ENCODE results near the gene DIAPH3.
"Not testable (repeated sequence)": the region's sequence is repeated elsewhere in the genome, so short reads cannot be mapped to it uniquely, and the experiment has no call there.

Gene DIAPH3

GRCh38 chr13:60091573-60091972, 72.2 kb downstream of the DIAPH3 start:
- no peak for DNase-seq

GRCh38 chr13:60090574-60090973, 73.2 kb downstream of the DIAPH3 start:
- DNase-seq = no peak

- not testable (repeated sequence) for DNase-seq
Measured at GRCh38 chr13:60083780-60084179, 79.9 kb downstream of the DIAPH3 start.

DNA sequence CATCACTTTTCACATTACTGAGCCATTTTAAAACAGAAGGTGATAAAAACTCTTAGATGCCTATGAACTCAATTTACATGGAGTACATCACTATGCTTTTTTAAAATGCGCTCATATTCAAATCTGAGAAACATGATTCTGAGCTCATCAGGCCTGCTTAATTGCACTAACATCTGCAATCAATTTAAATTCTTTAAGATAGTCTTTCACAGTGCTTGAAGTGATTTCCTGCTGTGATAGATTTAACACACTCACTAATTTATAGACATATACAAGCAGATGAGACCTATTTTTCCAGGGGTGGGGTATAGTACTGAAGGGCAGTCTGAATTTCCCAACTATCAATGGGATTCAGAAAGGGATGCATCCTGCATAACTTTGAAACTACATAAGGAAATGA, 82.9 kb downstream of the DIAPH3 start:
- DNase-seq = peak; percentile 14

DNA sequence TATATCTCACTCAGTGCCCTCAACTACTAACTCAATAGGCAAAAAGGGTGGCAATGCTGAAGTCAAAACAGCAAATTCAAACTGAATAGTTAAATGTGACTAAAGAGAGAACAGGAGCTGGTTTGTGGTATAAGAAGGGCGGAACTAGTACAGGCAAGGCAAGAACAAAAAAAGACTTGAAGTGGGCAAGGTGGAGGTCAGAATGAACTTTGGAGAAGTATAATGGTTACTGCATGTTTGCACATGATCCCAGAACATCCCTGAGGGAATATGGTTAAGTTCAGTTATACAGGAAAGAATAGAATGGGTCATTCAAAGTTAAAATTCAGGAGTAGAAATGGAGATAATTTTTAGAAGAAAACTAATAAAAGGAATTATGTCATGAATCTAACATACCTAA, 85.5 kb downstream of the DIAPH3 start:
- no peak for DNase-seq

DNA sequence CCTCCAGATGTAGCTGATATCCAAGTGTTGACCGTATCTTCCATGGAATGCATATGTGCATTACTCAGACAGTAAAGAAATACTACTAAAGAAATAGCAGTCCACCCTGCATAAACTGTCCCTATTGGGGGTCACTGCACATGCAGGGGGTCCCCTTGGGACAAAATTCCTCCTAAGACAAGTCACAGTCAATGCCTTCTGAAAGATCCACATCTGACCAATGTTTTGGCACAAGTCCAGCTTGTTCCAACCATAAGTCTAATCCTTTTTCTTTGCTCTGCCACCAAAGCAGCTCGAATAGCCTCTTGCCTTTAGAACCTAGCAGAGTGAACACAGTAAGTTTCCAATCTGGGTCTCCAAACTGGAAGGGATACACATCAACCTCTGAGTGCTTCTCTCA, 87.9 kb downstream of the DIAPH3 start:
- no peak for DNase-seq

DNA sequence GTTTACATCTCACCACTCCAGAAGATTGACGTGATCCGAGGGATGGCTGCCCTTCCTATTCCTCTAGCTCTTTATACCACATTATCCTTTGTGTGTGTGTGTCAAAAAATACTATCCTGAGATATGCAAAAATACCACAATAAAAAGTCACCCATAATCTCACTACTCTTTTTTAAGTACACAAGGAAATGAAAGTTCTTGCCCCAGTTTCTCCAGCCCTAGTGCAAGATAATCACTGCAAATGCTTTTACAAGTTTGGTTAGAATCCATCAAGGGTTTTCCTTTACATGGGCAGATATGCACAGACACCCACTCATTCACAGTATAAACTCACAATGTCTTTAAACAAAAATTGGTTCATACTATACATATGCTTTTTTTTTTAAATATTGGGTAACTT, 89.3 kb downstream of the DIAPH3 start:
- DNase-seq = no peak

DNA sequence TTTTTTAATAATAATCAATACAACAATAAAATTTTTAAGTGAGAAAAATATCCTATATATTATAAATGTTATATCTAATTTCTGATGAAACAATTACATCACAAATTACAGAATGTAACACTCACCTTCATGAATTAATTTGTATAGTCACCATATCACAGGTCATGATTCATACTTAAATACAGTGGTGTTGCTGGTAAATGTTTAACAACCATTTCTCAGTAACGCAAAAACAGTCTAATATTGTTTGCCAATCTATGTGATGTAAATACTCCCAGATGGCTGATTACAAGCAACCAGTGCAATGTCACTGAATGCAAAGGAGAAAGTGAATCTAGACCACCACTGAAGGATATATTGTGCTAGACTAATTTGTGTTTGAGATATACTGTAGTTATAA, 97.5 kb downstream of the DIAPH3 start:
- no peak for DNase-seq

GRCh38 chr13:60062502-60062901, 101.2 kb downstream of the DIAPH3 start:
- DNase-seq = no peak

DNA sequence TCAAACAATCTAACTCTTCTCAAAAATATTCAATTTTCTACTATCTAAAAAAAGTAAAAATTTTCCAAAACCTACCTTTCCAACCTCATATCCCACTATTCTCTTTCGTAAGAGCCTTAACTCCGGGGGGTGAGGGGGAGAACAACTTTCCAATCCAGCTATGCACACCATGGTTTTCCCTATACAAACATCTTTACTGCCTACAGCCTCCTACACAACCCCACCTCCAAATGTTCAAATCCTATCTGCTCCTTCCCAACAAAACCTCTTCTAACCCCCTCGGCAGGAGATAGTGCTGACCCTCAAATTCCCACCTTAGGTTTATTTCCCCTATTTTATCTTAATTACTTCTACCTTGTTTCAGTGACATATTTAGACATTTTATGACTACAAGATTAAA, 102.0 kb downstream of the DIAPH3 start:
- no peak for DNase-seq

GRCh38 chr13:60051754-60052285, 111.9 kb downstream of the DIAPH3 start:
- no peak for DNase-seq

GRCh38 chr13:60048353-60048752, 115.4 kb downstream of the DIAPH3 start:
- DNase-seq = not testable (repeated sequence)

GRCh38 chr13:60047918-60048317, 115.8 kb downstream of the DIAPH3 start:
- no peak for DNase-seq

DNA sequence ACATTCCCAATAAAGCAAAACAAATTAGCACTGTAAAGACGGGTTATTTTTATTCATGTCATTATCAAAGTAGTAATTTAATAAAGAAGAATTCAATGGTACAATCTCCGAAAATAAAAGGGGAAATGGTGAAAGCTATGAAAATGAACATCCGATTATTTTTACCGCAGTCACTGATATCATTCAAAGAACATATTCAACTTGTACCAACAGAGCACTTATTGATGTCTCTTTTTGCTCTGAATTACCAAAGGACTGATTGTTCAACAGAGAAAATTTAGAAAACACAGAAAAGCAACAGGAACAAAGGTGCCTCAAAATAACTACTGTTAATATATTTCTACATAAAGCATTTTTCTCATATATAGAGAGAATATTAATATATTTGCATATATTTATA, 119.4 kb downstream of the DIAPH3 start:
- no peak for DNase-seq

- DNase-seq = no peak
Measured at GRCh38 chr13:60043262-60043661, 120.5 kb downstream of the DIAPH3 start.

DNA sequence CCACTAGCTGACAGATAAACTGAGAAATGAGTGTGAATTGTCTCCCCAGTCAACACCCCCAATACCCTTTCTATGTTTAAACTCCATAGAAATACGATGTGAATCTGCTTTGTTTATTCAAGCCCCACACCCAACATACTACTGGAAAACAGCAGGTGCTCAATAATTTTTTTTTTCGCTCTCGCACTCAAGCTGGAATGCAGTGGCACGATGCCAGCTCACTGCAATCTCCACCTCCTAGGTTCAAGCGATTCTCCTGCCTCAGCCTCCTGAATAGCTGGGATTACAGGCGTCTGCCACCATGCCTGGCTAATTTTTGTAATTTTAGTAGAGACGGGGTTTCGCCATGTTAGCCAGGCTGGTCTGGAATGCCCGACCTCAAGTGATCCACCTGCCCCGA, 123.1 kb downstream of the DIAPH3 start:
- not testable (repeated sequence) for DNase-seq

GRCh38 chr13:60035874-60036273, 127.9 kb downstream of the DIAPH3 start:
- peak; percentile 55 for DNase-seq

- DNase-seq = no peak
Measured at GRCh38 chr13:60032851-60033250, 130.9 kb downstream of the DIAPH3 start.

DNA sequence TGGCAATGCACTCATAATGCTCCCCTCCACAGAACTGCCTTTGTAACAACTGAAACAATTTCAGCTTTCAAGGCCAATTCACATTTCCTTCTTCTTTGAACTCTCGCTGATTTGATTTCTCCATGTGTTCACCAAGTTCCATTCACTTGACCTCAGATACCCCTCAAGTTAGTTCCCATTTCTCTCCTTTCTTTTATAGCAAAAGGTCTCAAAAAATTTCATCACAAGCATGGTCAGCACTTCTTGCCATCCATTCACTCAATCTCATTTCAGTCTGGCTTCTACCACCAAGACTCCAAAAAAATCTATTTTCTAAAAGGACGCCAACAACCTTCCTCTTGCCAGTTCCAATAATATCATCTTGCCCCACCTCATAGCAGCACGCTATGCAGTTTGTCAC, 135.7 kb downstream of the DIAPH3 start:
- DNase-seq = no peak

DNA sequence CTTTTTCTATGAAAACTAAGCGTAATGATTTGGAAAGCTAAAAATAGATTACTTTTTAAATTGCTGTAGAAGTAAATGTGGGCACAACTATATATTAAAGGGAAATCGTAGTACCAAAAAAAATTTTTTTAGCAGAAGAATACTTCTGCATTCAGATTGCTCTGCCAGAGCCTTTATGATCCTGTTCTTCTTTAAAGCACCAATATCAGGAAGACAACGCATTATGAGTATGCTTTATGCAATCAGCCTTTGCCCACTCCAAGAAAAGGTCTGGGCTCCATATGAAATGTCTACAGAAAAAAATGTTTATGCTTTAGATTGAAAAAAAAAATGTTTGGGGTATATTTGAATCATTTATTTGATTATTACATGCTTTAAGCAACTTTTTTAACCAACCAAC, 137.4 kb downstream of the DIAPH3 start:
- DNase-seq = no peak

DNA sequence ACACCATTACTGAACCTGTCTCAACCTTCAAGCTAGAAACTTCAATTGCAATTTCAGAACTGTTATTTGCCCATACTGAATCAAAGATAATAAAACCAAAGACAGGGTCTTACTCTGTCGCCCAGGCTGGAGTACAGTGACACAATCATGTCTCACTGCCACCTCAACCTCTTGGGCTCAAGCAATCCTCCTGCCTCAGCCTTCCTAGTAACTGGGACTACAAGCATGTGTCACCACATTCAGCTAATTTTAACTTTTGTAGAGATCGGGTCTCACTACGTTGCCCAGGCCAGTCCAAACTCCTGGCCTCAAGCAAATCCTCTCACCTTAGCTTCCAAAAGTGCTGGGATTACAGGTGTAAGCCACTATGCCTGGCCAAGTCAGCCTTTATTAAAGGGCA, 143.4 kb downstream of the DIAPH3 start:
- DNase-seq = no peak

- no peak for DNase-seq
Measured at GRCh38 chr13:60019119-60019993, 144.4 kb downstream of the DIAPH3 start.

- no peak for DNase-seq
Measured at GRCh38 chr13:60018536-60018935, 145.2 kb downstream of the DIAPH3 start.

DNA sequence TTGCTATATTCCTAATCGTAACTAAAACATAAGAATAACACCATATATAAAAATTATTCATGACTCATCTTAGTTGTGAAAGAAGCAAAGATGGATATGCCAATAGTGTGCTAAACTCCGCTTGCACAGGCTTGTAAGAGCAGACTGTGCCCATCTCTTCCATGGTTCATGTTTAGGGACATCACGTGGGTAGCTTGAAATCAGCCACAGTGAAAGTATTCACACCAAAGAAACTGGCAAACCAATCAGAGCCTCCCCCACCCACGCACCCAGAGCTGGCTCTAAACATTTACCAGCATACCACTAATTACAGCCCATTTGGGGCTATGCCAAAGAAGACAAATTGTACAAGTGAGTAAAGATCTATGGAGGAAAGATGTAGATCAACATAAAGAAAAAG, 147.5 kb downstream of the DIAPH3 start:
- DNase-seq = no peak

DNA sequence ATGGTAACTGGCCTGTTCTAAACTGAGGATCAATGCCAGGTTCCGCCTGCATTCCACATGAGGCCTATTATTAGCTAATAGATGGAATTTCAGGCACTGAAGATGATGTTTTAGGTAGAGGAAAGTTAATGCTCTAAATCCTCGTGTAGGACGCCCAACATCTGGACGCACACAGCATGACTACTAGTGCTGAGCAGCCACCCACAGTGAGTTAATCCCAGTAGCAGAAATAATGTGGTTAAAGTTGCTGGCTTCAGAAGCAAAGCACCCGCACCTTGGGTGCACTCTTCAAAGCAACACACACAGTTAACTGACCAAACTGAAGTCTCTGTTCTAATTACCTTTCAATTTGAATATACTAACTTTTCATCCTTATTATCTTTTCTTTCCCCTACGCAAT, 150.6 kb downstream of the DIAPH3 start:
- DNase-seq = no peak
